GM12891 (cell line): ENCODE measurements around the gene SUPT5H.

ENCODE experiments used
- POLR2A ChIP-seq: IDR thresholded peaks from 2 replicates; pipeline ENCODE4 v1.6.1; 2011; ENCODE audit warnings: low read depth, low read length, control low read depth
- POLR2AphosphoS5 ChIP-seq: IDR thresholded peaks from 2 replicates; pipeline ENCODE4 v1.6.1; 2011; ENCODE audit warnings: low read depth, low read length, control low read depth
- SPI1 ChIP-seq: IDR thresholded peaks from 2 replicates; pipeline ENCODE4 v1.6.1; 2011; ENCODE audit warnings: low read depth, low read length, control low read depth

DNA sequence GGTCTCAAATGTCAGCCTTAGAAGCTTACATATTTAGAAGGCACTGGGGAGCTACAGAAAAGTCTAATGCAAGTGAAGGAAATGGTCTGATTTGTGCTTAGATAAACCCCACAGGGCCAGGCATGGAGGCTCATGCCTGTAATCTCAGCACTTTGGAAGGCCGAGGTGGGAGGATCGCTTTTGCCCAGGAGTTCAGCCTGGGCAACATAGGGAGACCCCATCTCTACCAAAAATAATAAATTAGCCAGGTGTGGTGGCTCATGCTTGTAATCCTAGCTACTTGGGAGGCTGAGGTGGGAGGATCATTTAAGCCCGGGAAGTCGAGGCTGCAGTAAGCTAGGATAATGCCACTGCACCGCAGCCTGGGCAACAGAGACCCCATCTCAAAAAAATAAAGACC is 50.7 kb downstream of the SUPT5H start:
- TF ChIP-seq POLR2A (no peak), POLR2AphosphoS5 (no peak), SPI1 (no peak)
